NCI-H1092 treated with DMSO at 0.1 percent for 48 hours (cell line): ENCODE results near the gene CORO6.

Source experiments
- DNase-seq: peaks from one replicate; lab custom pipeline; 2025; lab: John Stamatoyannopoulos, UW

The CORO6 gene

GRCh38 chr17:29630630-29631193 lies 8.0 kb upstream of the CORO6 start:
- DNase-seq, result no peak

- DNase-seq, result no peak
Observed at GRCh38 chr17:29629839-29630238, 7.1 kb upstream of the CORO6 start.

- DNase-seq, result no peak
Observed at GRCh38 chr17:29628644-29629043, 5.9 kb upstream of the CORO6 start.

GRCh38 chr17:29627951-29628350 lies 5.2 kb upstream of the CORO6 start:
- no peak for DNase-seq

GRCh38 chr17:29625037-29625750 lies 2.5 kb upstream of the CORO6 start:
- DNase-seq, result no peak

GRCh38 chr17:29624586-29624985 lies 1.9 kb upstream of the CORO6 start:
- no peak for DNase-seq

GRCh38 chr17:29623283-29623647 lies 553 bp upstream of the CORO6 start:
- no peak for DNase-seq

GRCh38 chr17:29621751-29622194 lies 939 bp downstream of the CORO6 start:
- no peak for DNase-seq

GRCh38 chr17:29620779-29621500 lies 1.8 kb downstream of the CORO6 start:
- no peak for DNase-seq

GRCh38 chr17:29620271-29620670 lies 2.4 kb downstream of the CORO6 start:
- no peak for DNase-seq

GRCh38 chr17:29619251-29619650 lies 3.5 kb downstream of the CORO6 start:
- no peak for DNase-seq

- DNase-seq, result no peak
Observed at GRCh38 chr17:29618272-29619065, 4.2 kb downstream of the CORO6 start.

- peak; percentile 32 for DNase-seq
Observed at GRCh38 chr17:29617481-29618271, 5.0 kb downstream of the CORO6 start.

- DNase-seq, result peak; percentile 72
Observed at GRCh38 chr17:29617125-29617480, 5.6 kb downstream of the CORO6 start.

- DNase-seq, result no peak
Observed at GRCh38 chr17:29616300-29617048, 6.2 kb downstream of the CORO6 start.

- DNase-seq, result peak; percentile 36
Observed at GRCh38 chr17:29615492-29616299, 7.0 kb downstream of the CORO6 start.

- no peak for DNase-seq
Observed at GRCh38 chr17:29615048-29615385, 7.7 kb downstream of the CORO6 start.

- no peak for DNase-seq
Observed at GRCh38 chr17:29614349-29615047, 8.2 kb downstream of the CORO6 start.

- no peak for DNase-seq
Observed at GRCh38 chr17:29613856-29614255, 8.9 kb downstream of the CORO6 start.
